GM19438 (cell line): ENCODE measurements around the gene LRRC3.

Source experiments
- ATAC-seq: cut with Tn5 transposase; IDR thresholded peaks from one replicate; pipeline ENCODE4 v1.9.1; 2021; ENCODE audit warnings: low read depth; ENCODE audit not compliant: unreplicated experiment

The LRRC3 gene

DNA sequence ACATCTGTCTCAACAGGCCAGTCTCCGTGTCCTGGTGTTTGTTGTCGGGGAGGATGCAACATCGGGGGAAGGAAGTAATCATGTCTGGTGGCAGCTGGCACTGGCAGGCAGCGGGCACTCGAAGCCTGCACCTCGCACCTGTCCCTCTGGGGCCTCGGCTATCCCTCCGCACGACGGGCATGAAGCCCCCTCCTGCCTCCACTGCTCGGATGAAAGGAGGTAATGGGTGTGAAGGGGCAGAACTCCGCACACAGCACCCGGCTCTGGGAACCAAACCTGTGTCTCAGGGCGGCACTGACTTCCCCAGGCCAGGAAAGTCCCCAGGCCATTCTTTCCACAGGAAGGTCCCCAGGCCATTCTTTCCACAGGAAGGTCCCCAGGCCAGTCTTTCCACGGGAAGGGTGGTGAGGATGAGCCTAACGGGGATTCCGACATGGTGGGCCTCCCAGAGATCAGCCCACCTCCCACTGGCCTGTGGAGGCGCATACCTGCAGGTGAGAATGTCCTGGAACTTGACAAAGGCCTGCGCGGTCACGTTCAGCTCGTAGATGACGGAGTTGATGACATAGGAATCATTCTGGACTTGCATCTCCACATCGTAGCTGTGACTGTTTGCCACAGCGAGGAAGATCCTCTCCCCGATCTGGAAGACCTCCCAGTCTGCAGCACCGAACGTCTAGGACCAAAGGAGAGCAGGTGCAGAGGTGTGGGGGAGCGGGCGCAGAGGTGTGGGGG lies 53.6 kb downstream of the LRRC3 start:
- no peak for ATAC-seq

DNA sequence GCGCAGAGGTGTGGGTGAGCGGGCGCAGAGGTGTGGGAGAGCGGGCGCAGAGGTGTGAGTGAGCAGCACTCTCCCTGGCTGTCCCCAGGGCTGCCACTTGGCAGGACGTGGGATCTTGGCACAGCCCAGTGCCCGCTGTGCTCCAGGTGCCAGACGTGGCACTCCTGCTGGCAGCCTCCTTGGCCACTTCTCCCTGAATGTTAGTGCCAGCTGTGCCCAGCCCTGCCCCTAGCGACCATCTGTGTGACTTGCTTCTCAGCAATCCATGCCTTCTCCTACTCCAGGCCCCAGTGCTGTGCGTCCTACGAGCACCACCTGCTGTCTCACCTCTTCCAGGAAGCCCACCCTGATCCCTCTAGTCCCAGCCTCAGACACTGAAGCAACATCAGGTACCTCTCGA lies 54.2 kb downstream of the LRRC3 start:
- no peak for ATAC-seq

DNA sequence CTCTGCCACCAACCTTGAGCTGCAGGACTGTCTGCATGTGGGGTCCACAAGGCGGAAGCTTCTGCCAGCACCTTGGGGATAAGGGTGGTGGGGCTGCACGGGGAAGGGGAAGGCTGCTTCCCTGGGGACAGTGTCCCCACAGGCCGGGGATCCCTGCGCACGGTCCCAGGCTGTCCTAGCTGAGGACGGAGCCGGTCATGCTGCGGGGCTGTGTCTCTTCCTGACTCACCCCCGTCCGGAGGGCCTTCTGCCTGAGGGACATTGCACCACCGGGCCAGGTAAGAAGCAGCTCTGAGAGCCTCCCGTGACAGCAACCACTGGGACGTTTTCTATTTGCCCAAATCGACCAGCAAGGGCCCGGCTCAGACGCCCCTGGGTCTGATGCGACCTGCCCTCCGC lies 54.8 kb downstream of the LRRC3 start:
- ATAC-seq = no peak

DNA sequence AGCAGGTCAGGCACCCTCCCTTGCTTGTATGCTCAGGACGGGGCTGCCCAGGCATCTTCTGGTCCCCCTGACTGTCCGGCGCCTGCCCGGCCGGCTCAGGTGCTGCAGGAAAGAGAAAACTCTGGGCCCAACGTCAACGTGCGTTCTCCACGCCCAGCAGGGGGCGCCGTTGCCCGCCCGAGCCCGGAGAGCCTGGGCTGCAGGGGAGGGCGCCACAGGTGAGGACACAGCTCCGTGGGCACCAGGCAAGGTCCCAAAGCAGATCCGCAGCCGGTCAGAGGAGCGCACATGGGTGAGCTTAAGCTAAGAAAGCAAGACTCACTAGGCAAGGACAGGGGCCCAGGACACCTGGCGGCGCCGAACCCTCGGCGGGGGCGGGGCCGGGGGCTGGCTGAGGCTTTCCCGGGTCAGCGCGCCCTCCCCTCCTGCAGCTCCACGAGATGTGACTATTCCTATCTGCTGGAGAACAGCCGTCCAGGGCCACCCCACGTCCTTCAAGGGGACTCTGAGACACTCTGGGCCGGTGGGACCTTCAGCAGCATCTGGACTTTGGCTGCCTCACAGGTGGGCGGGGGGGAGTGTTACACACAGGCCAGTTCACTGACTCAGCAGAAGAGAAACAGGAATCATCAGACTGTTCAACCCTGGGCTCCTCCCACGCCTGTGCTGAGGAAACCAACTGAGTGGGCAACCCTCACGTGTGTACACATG lies 55.4 kb downstream of the LRRC3 start:
- ATAC-seq = no peak

DNA sequence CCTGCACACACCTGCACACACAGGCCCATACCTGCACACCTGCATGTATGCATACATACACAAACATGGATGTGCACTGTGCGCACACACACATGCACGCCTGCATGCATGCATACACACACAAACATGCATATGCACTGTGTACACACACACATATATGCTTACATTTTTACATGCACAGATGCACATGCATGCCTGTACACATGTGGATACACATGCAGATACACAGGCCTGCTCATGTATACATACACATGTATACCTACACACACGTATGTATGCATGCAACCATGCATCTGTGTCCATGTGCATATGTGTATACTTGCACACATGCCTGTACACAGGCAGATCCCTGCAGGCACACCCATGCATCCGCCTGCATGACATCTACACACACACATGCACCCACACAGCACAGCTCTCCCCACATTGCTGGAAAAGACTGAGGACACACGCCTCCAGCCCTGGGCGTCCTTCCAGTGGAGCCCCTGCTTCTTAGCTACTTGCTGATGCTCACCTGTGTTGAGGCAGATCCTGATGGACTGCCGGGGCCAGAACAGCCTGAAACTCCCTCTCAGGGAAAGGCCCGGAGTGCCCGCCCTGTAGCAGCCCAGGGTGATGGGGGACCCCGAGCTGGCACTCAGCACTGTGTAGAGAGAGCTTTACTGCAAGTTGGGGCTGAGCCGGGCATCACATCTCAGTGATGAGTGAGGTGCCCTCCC lies 56.1 kb downstream of the LRRC3 start:
- no peak for ATAC-seq
